Measurements from ENCODE around the gene STXBP5.

DNA sequence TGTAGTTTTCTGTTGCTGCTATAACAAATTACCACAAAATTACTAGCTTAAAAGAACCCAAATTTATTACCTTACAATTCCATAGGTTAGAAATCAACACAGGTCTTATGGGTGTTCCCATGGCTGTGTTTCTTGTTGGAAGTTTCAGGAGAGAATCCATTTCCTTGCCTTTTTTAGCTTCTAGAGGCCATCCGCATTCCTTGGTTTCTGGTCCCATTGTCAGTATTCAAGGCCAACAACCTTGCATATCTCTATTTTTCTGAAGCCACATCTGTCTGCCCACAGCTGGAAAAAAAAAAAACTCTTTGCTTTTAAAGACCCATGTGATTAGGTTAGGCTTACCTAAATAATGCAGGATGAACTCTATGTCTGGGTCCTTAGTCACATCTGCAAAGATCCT lies 174.6 kb downstream of the STXBP5 start:
- TF ChIP-seq, protein P1, sequence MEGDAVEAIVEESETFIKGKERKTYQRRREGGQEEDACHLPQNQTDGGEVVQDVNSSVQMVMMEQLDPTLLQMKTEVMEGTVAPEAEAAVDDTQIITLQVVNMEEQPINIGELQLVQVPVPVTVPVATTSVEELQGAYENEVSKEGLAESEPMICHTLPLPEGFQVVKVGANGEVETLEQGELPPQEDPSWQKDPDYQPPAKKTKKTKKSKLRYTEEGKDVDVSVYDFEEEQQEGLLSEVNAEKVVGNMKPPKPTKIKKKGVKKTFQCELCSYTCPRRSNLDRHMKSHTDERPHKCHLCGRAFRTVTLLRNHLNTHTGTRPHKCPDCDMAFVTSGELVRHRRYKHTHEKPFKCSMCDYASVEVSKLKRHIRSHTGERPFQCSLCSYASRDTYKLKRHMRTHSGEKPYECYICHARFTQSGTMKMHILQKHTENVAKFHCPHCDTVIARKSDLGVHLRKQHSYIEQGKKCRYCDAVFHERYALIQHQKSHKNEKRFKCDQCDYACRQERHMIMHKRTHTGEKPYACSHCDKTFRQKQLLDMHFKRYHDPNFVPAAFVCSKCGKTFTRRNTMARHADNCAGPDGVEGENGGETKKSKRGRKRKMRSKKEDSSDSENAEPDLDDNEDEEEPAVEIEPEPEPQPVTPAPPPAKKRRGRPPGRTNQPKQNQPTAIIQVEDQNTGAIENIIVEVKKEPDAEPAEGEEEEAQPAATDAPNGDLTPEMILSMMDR (IDR thresholded peaks at IDR 0.05): no peak
- TF ChIP-seq POLR2A (IDR thresholded peaks at IDR 0.05): no peak

All from body of pancreas (tissue), 4 donors.